A172 (cell line): ENCODE data around the gene GPC3. TPM values are rescaled to one million over a fixed set of nuclear protein-coding genes. Genes with fewer than 3 reads are reported as not detected.

Experiments used
- DNase-seq: peaks from one replicate; pipeline ENCODE4 v3.0.0-alpha.2; 2015; ENCODE audit warnings: low spot score
- total RNA-seq: library from RNA; depleted of rRNA; stranded (reverse); fragments of >200 nt; shearing (Covaris generic); gene quantifications from 2 replicates; pipeline ENCODE4 v1.2.3, GENCODE V29; 2014

GPC3 gene
- total RNA-seq, 1 experiment from 2014 or later = not detected

GRCh38 chrX:133606990-133607389, 378.4 kb downstream of the GPC3 start:
- no peak for DNase-seq

GRCh38 chrX:133604801-133605200, 380.6 kb downstream of the GPC3 start:
- DNase-seq = no peak

GRCh38 chrX:133602881-133603280, 382.5 kb downstream of the GPC3 start:
- DNase-seq = no peak

GRCh38 chrX:133601116-133601515, 384.3 kb downstream of the GPC3 start:
- no peak for DNase-seq

GRCh38 chrX:133600536-133600935, 384.9 kb downstream of the GPC3 start:
- DNase-seq = no peak

GRCh38 chrX:133598601-133599335, 386.6 kb downstream of the GPC3 start:
- DNase-seq = no peak

- no peak for DNase-seq
These were observed 391.2 kb downstream of the GPC3 start for GRCh38 chrX:133594156-133594555.

- DNase-seq = no peak
These were observed 391.9 kb downstream of the GPC3 start for GRCh38 chrX:133593531-133593930.

- DNase-seq = no peak
These were observed 394.5 kb downstream of the GPC3 start for GRCh38 chrX:133590703-133591505.

GRCh38 chrX:133588827-133589226, 396.6 kb downstream of the GPC3 start:
- DNase-seq = no peak

- DNase-seq = no peak
These were observed 397.6 kb downstream of the GPC3 start for GRCh38 chrX:133587818-133588217.

- DNase-seq = no peak
These were observed 398.3 kb downstream of the GPC3 start for GRCh38 chrX:133587071-133587470.

- no peak for DNase-seq
These were observed 399.0 kb downstream of the GPC3 start for GRCh38 chrX:133586443-133586842.

GRCh38 chrX:133583825-133584224, 401.6 kb downstream of the GPC3 start:
- DNase-seq = no peak

- DNase-seq = no peak
These were observed 404.8 kb downstream of the GPC3 start for GRCh38 chrX:133580625-133581024.

- no peak for DNase-seq
These were observed 405.8 kb downstream of the GPC3 start for GRCh38 chrX:133579631-133580030.

GRCh38 chrX:133576876-133577275, 408.5 kb downstream of the GPC3 start:
- DNase-seq = no peak

- DNase-seq = no peak
These were observed 409.8 kb downstream of the GPC3 start for GRCh38 chrX:133575501-133576136.

- no peak for DNase-seq
These were observed 410.7 kb downstream of the GPC3 start for GRCh38 chrX:133574716-133575115.

- DNase-seq = no peak
These were observed 414.8 kb downstream of the GPC3 start for GRCh38 chrX:133570549-133570948.

GRCh38 chrX:133569217-133569616, 416.2 kb downstream of the GPC3 start:
- DNase-seq = no peak

GRCh38 chrX:133568109-133568508, 417.3 kb downstream of the GPC3 start:
- no peak for DNase-seq

GRCh38 chrX:133566876-133567275, 418.5 kb downstream of the GPC3 start:
- no peak for DNase-seq
